T-helper 1 cell treated with Interleukin-12 subunit alpha and Interleukin-12 subunit beta and Interleukin-4 antibody, amounts not matched to agents 30 μg/mL and 1 μg/mL, for 36 hours (primary cell): ENCODE measurements around the gene CCDC188.

Experiments used
- H3K27ac Mint-ChIP-seq: one replicate; pipeline ENCODE4 v1.8.0; 2021; ENCODE audit warnings: mild to moderate bottlenecking, mixed read lengths
- H3K27me3 Mint-ChIP-seq: one replicate; pipeline ENCODE4 v1.8.0; 2021; ENCODE audit warnings: low read depth, mixed read lengths
- H3K36me3 Mint-ChIP-seq: one replicate; pipeline ENCODE4 v1.8.0; 2021; ENCODE audit warnings: low read depth, mixed read lengths
- H3K4me1 Mint-ChIP-seq: one replicate; pipeline ENCODE4 v1.8.0; 2021; ENCODE audit warnings: low read depth, mixed read lengths
- H3K4me3 Mint-ChIP-seq: one replicate; pipeline ENCODE4 v1.8.0; 2021; ENCODE audit warnings: mild to moderate bottlenecking, moderate library complexity, mixed read lengths
- H3K9me3 Mint-ChIP-seq: one replicate; pipeline ENCODE4 v1.8.0; 2021; ENCODE audit warnings: mixed read lengths

Gene CCDC188

GRCh38 chr22:20130319-20130718 lies 20.5 kb downstream of the CCDC188 start:
- H3K27ac Mint-ChIP-seq = peak overlapping the region; percentile 67
- no peaks in the 10 kb centered on the region for H3K9me3 Mint-ChIP-seq
- H3K4me3 Mint-ChIP-seq = peak overlapping the region; percentile 62
- peaks cover 4% of the 10 kb centered on the region for H3K36me3 Mint-ChIP-seq
- H3K27me3 Mint-ChIP-seq = no peaks in the 10 kb centered on the region
- peaks cover 10% of the 10 kb centered on the region for H3K4me1 Mint-ChIP-seq

- Mint-ChIP-seq H3K4me1 (peaks cover 10% of the 10 kb centered on the region), H3K27ac (no peak overlapping the region), H3K9me3 (no peaks in the 10 kb centered on the region), H3K36me3 (peaks cover 4% of the 10 kb centered on the region), H3K27me3 (no peaks in the 10 kb centered on the region), H3K4me3 (no peak overlapping the region)
Measured at GRCh38 chr22:20129747-20130014, 21.2 kb downstream of the CCDC188 start.

GRCh38 chr22:20128902-20129746 lies 21.7 kb downstream of the CCDC188 start:
- Mint-ChIP-seq H3K4me3 (peak overlapping the region; percentile 21), H3K27ac (no peak overlapping the region), H3K9me3 (no peaks in the 10 kb centered on the region), H3K36me3 (peaks cover 4% of the 10 kb centered on the region), H3K4me1 (peaks cover 10% of the 10 kb centered on the region), H3K27me3 (no peaks in the 10 kb centered on the region)

- Mint-ChIP-seq H3K4me1 (peaks cover 7% of the 10 kb centered on the region), H3K4me3 (no peak overlapping the region), H3K27me3 (no peaks in the 10 kb centered on the region), H3K36me3 (peaks cover 10% of the 10 kb centered on the region), H3K9me3 (no peaks in the 10 kb centered on the region), H3K27ac (no peak overlapping the region)
Measured at GRCh38 chr22:20128619-20128901, 22.3 kb downstream of the CCDC188 start.

- no peak overlapping the region for H3K4me3 Mint-ChIP-seq
- peaks cover 5% of the 10 kb centered on the region for H3K4me1 Mint-ChIP-seq
- H3K27ac Mint-ChIP-seq = no peak overlapping the region
- peaks cover 12% of the 10 kb centered on the region for H3K36me3 Mint-ChIP-seq
- H3K27me3 Mint-ChIP-seq = no peaks in the 10 kb centered on the region
- no peaks in the 10 kb centered on the region for H3K9me3 Mint-ChIP-seq
Measured at GRCh38 chr22:20127869-20128618, 22.8 kb downstream of the CCDC188 start.

- H3K4me1 Mint-ChIP-seq = peaks cover 4% of the 10 kb centered on the region
- H3K4me3 Mint-ChIP-seq = no peak overlapping the region
- no peak overlapping the region for H3K27ac Mint-ChIP-seq
- H3K27me3 Mint-ChIP-seq = no peaks in the 10 kb centered on the region
- peaks cover 14% of the 10 kb centered on the region for H3K36me3 Mint-ChIP-seq
- H3K9me3 Mint-ChIP-seq = no peaks in the 10 kb centered on the region
Measured at GRCh38 chr22:20127318-20127868, 23.5 kb downstream of the CCDC188 start.

GRCh38 chr22:20126284-20127029 lies 24.4 kb downstream of the CCDC188 start:
- no peaks in the 10 kb centered on the region for H3K27me3 Mint-ChIP-seq
- H3K4me1 Mint-ChIP-seq = peaks cover 8% of the 10 kb centered on the region
- H3K4me3 Mint-ChIP-seq = no peak overlapping the region
- no peaks in the 10 kb centered on the region for H3K9me3 Mint-ChIP-seq
- peaks cover 14% of the 10 kb centered on the region for H3K36me3 Mint-ChIP-seq
- H3K27ac Mint-ChIP-seq = no peak overlapping the region

GRCh38 chr22:20125201-20126174 lies 25.4 kb downstream of the CCDC188 start:
- peaks cover 8% of the 10 kb centered on the region for H3K4me1 Mint-ChIP-seq
- no peaks in the 10 kb centered on the region for H3K27me3 Mint-ChIP-seq
- H3K27ac Mint-ChIP-seq = peak overlapping the region; percentile 7
- peaks cover 14% of the 10 kb centered on the region for H3K36me3 Mint-ChIP-seq
- no peaks in the 10 kb centered on the region for H3K9me3 Mint-ChIP-seq
- H3K4me3 Mint-ChIP-seq = no peak overlapping the region

GRCh38 chr22:20124083-20124787 lies 26.6 kb downstream of the CCDC188 start:
- Mint-ChIP-seq H3K36me3 (peaks cover 22% of the 10 kb centered on the region), H3K27ac (no peak overlapping the region), H3K4me1 (peaks cover 11% of the 10 kb centered on the region), H3K9me3 (no peaks in the 10 kb centered on the region), H3K4me3 (no peak overlapping the region), H3K27me3 (no peaks in the 10 kb centered on the region)

- peaks cover 14% of the 10 kb centered on the region for H3K4me1 Mint-ChIP-seq
- H3K27ac Mint-ChIP-seq = no peak overlapping the region
- H3K4me3 Mint-ChIP-seq = no peak overlapping the region
- H3K27me3 Mint-ChIP-seq = no peaks in the 10 kb centered on the region
- H3K9me3 Mint-ChIP-seq = no peaks in the 10 kb centered on the region
- peaks cover 25% of the 10 kb centered on the region for H3K36me3 Mint-ChIP-seq
Measured at GRCh38 chr22:20123366-20124082, 27.3 kb downstream of the CCDC188 start.

- H3K36me3 Mint-ChIP-seq = peaks cover 27% of the 10 kb centered on the region
- no peak overlapping the region for H3K27ac Mint-ChIP-seq
- H3K4me3 Mint-ChIP-seq = no peak overlapping the region
- H3K27me3 Mint-ChIP-seq = no peaks in the 10 kb centered on the region
- H3K9me3 Mint-ChIP-seq = no peaks in the 10 kb centered on the region
- peaks cover 15% of the 10 kb centered on the region for H3K4me1 Mint-ChIP-seq
Measured at GRCh38 chr22:20121856-20122415, 28.9 kb downstream of the CCDC188 start.

GRCh38 chr22:20118300-20119020 lies 32.4 kb downstream of the CCDC188 start:
- Mint-ChIP-seq H3K36me3 (peaks cover 30% of the 10 kb centered on the region), H3K9me3 (no peaks in the 10 kb centered on the region), H3K4me1 (peaks cover 21% of the 10 kb centered on the region), H3K27ac (peak overlapping the region; percentile 86), H3K27me3 (no peaks in the 10 kb centered on the region), H3K4me3 (peak overlapping the region; percentile 88)
